GM12864 (cell line): ENCODE data around the gene MGMT.

Source experiments
- DNase-seq: peaks from one replicate; pipeline ENCODE4 v3.0.0-alpha.2; 2011; ENCODE audit warnings: low read depth
- H3K4me3 ChIP-seq: 2 replicates; pipeline ENCODE4 v1.5.1; 2011; ENCODE audit warnings: mild to moderate bottlenecking, low read depth, low read length, control low read depth
- CTCF ChIP-seq: IDR thresholded peaks from 2 replicates; pipeline ENCODE4 v1.5.1; 2011; ENCODE audit warnings: low read depth, mild to moderate bottlenecking, moderate library complexity, low read length, control low read depth, inconsistent platforms; ENCODE audit errors: missing control alignments

The MGMT gene

GRCh38 chr10:129621062-129621461 is 154.0 kb downstream of the MGMT start:
- DNase-seq = no peak
- H3K4me3 ChIP-seq = no peak overlapping the region
- TF ChIP-seq CTCF = no peak

GRCh38 chr10:129621693-129622092 is 154.7 kb downstream of the MGMT start:
- DNase-seq = no peak
- no peak for TF ChIP-seq CTCF
- no peak overlapping the region for H3K4me3 ChIP-seq

- H3K4me3 ChIP-seq = no peak overlapping the region
- TF ChIP-seq CTCF = no peak
- DNase-seq = no peak
These were observed 155.2 kb downstream of the MGMT start for GRCh38 chr10:129622291-129622690.

GRCh38 chr10:129622736-129623135 is 155.7 kb downstream of the MGMT start:
- H3K4me3 ChIP-seq = no peak overlapping the region
- no peak for TF ChIP-seq CTCF
- no peak for DNase-seq

- H3K4me3 ChIP-seq = no peak overlapping the region
- no peak for TF ChIP-seq CTCF
- no peak for DNase-seq
These were observed 157.5 kb downstream of the MGMT start for GRCh38 chr10:129624526-129624925.

GRCh38 chr10:129626309-129626708 is 159.3 kb downstream of the MGMT start:
- no peak for DNase-seq
- TF ChIP-seq CTCF = no peak
- H3K4me3 ChIP-seq = no peak overlapping the region

- no peak for TF ChIP-seq CTCF
- DNase-seq = no peak
- no peak overlapping the region for H3K4me3 ChIP-seq
These were observed 159.9 kb downstream of the MGMT start for GRCh38 chr10:129626796-129627435.
